Erythroblast (primary cell): Measurements from ENCODE around the gene RYR2.

ENCODE experiments used
- GATA1 ChIP-seq: IDR thresholded peaks from 2 replicates; pipeline ENCODE4 v1.6.1; 2011; ENCODE audit warnings: low read depth, mild to moderate bottlenecking, control low read depth, low read length, moderate library complexity
- POLR2A ChIP-seq: IDR thresholded peaks from 2 replicates; pipeline ENCODE4 v1.6.1; 2011; ENCODE audit warnings: mild to moderate bottlenecking, low read length

DNA sequence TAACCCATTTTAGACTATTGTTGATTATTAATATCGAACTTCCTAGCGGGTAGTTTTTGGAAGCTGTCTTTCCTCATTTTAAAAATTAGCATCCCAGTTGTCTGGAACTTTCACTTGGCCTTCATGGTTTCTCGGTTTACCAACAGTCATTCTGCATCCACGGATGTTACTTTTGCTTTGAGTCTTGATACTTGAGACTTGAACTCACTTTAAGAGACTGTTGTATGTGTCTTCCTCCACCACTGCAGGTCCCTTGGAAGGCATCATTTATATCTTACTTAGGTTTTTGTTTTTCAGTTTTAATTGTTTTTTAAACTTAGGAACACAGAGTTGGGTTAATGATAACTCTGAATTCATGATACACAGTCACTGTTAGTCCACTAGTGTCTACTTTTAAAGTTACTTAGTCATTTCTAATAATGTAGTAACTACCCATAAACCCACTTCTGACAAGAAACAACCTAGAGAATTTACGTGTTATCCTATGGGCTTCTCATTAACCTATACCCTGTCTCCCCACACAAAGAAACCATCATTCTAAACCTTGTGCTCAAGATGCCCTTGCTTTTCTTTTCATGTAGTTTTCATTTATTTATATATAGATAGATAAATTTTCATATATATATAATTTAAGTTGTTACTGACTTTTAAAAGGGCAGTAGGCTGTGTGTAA is 696.1 kb downstream of the RYR2 start:
- TF ChIP-seq POLR2A, result no peak
- TF ChIP-seq GATA1, result no peak
